Activated CD4-positive, alpha-beta memory T cell treated with anti-CD3 and anti-CD28 coated beads for 36 hours (primary cell): ENCODE measurements around the gene SREBF1. TPM values are rescaled to one million over a fixed set of nuclear protein-coding genes. Genes with fewer than 3 reads are reported as not detected.

Source experiments
- CTCF ChIA-PET: fragments of 350-600 bp; sonication (Branson Sonifier 250); formaldehyde crosslinking; loops from one replicate; lab custom pipeline; 2021; ENCODE audit warnings: antibody characterized with exemption, inconsistent platforms; lab: Charles Lee
- POLR2A ChIA-PET: fragments of 350-600 bp; sonication (Branson Sonifier 250); formaldehyde crosslinking; loops from one replicate; lab custom pipeline; 2021; ENCODE audit warnings: antibody characterized with exemption; lab: Charles Lee
- DNase-seq: peaks from one replicate; pipeline ENCODE4 v3.0.0-alpha.2; 2020
- H3K27ac Mint-ChIP-seq: one replicate; pipeline ENCODE4 v1.8.0; 2021; ENCODE audit warnings: mixed read lengths
- H3K27me3 Mint-ChIP-seq: one replicate; pipeline ENCODE4 v1.8.0; 2021; ENCODE audit warnings: mixed read lengths
- H3K36me3 Mint-ChIP-seq: one replicate; pipeline ENCODE4 v1.8.0; 2021; ENCODE audit warnings: mixed read lengths
- H3K4me1 Mint-ChIP-seq: one replicate; pipeline ENCODE4 v1.8.0; 2021; ENCODE audit warnings: low read depth, mixed read lengths
- H3K4me3 Mint-ChIP-seq: one replicate; pipeline ENCODE4 v1.8.0; 2021; ENCODE audit warnings: mild to moderate bottlenecking, mixed read lengths
- H3K9me3 Mint-ChIP-seq: one replicate; pipeline ENCODE4 v1.8.0; 2021; ENCODE audit warnings: mixed read lengths
- intact Hi-C: fragments of 100-400 bp; cut with micrococcal nuclease; formaldehyde crosslinking; loops from one replicate; pipeline ENCODE4 v1.15.1; 2023
- total RNA-seq, 2 experiments: library from RNA; stranded (reverse); gene quantifications; one replicate each; pipeline ENCODE4 v1.2.3, GENCODE V29; 2021

Gene SREBF1
- total RNA-seq, 2 experiments from 2014 or later, result 93.7 to 106 TPM

DNA sequence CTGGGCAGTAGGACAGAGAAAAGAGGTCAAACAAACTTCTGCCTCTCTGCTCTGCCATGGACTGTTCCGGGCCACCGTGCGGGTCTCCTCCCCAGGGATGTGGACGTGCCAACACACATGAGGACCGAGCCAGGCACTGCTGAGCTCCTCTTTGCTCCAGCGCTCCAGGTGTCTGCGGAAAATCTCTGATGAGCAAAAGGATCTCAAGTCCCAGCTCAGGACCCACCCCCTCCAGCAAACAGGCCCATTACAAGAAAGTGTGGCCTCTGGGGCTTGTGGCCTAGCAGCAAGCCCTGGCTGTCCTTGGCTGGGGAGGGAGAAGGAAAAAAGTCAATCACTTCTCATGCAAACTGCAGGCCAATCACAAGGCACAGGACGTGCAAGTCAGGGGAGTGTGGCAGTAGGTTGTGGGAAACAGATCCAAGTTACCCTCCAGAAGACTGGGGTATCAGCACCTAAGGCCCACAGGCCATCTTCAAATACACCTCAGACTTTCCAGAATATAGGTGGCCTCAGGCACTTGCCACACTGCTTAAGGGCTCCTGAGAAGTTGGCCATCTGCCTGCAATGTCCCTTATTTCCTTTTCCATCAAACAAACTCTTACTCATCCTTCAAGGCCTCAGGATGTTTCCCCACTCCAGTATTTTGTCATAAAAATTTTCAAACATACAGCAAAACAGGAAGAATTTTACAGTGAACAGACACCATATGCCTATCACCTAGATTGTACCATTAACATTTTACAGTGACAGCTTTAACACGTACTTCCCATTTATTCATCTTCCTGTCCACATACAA is 36.0 kb upstream of the SREBF1 start:
- H3K4me3 Mint-ChIP-seq, result no peak overlapping the region
- DNase-seq, result no peak
- H3K4me1 Mint-ChIP-seq, result no peaks in the 10 kb centered on the region
- no peak overlapping the region for H3K27ac Mint-ChIP-seq
- POLR2A ChIA-PET, result no interaction called here
- CTCF ChIA-PET, result no interaction called here
- H3K9me3 Mint-ChIP-seq, result no peaks in the 10 kb centered on the region
- H3K36me3 Mint-ChIP-seq, result no peaks in the 10 kb centered on the region
- intact Hi-C loops, result no loop called here
- no peaks in the 10 kb centered on the region for H3K27me3 Mint-ChIP-seq

DNA sequence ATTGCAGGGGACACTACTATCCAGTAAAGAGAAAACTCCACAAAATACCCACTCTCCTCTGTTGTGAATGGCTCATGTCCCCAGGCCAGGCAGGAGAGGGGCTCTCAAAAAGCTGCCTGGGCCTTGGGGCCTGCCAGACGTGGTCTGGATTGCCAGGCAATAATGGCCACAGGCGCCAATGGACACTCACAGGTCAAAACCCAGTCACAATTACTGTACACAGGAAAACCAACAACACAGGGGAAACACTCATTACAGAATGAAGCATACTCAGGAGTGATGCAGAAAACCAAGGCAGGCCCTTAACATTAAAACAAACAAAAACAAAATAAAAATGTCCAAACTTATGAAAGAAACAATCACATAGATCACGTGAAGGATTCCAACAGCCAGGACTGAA is 35.1 kb upstream of the SREBF1 start:
- ChIA-PET POLR2A (no interaction called here), CTCF (interaction anchor here (1.0 kb wide), 1 partner anchor 12 kb away, joined by 3 read pairs; no protein-coding TSS in a partner anchor)
- no peaks in the 10 kb centered on the region for H3K36me3 Mint-ChIP-seq
- intact Hi-C loops, result no loop called here
- H3K9me3 Mint-ChIP-seq, result no peaks in the 10 kb centered on the region
- no peak overlapping the region for H3K4me3 Mint-ChIP-seq
- H3K27me3 Mint-ChIP-seq, result no peaks in the 10 kb centered on the region
- H3K27ac Mint-ChIP-seq, result no peak overlapping the region
- H3K4me1 Mint-ChIP-seq, result no peaks in the 10 kb centered on the region
- no peak for DNase-seq

DNA sequence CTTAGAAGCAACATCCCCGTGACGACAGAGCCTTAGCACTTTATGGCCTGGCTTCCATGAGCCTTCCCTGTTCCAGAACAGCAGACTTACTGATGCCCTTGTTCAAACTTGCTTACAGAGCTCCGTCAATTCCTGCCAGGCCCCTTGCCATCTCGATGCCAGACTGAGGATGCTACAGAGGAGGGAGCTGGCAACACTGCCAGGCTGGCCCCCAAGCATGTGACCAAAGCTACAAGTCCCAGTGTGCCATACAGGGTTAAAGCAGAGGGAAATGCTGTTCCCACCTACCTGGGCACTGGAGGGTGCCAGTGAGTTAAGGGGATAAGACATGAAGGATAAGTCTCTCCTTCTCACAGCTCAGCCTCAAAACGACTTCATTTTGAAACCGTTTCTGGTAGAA is 33.5 kb upstream of the SREBF1 start:
- ChIA-PET CTCF (interaction anchor here (1.0 to 1.5 kb wide), 2 partner anchors 51 to 163 kb away, joined by 3 to 5 read pairs; no protein-coding TSS in a partner anchor), POLR2A (no interaction called here)
- Mint-ChIP-seq H3K4me1 (no peaks in the 10 kb centered on the region), H3K36me3 (no peaks in the 10 kb centered on the region), H3K4me3 (no peak overlapping the region), H3K27ac (no peak overlapping the region), H3K9me3 (no peaks in the 10 kb centered on the region), H3K27me3 (no peaks in the 10 kb centered on the region)
- no peak for DNase-seq
- intact Hi-C loops, result no loop called here

DNA sequence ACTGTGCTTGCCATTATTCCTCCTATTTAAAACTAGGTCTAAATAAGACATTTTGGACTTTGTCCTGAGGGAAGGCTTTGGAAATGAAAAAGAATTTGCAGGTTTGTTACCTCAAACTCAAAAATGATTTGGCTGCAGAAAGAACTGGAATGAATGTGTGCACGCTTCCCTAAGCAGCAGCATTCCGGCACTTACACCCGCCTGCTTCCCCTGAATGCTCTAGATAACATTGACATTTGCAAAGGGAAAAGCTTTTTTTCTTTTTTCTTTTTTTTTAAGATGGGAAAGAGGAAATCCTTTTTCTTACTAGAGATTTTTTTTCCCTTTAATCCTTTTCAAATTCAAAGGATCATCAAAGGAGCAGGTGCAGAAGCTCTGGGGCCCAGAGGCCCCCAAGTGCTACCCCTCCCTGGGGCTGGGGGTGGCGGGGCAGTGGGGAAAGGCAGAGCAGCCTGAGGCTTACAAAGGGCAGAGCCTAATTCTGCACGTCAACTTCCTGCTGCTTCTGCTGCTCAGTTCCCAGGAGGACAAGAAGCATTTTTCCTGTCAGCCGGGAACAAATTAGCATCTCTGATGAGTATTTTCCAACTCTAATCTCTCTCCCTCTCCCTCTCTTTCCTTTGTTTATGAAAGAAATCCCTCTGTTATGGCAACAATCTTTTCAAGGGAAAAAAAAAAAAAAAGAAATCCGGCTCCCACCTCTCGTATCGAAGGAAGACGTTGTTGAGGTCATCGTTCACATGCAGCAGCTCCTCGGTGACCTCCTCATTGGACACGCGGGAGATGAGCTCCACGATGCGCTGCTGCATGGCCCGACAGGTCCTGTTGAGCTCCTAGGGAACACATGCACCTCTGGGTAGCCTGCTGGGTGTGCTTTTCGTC is 32.1 kb upstream of the SREBF1 start:
- no peaks in the 10 kb centered on the region for H3K9me3 Mint-ChIP-seq
- H3K4me1 Mint-ChIP-seq, result no peaks in the 10 kb centered on the region
- H3K27ac Mint-ChIP-seq, result no peak overlapping the region
- no peaks in the 10 kb centered on the region for H3K36me3 Mint-ChIP-seq
- H3K4me3 Mint-ChIP-seq, result no peak overlapping the region
- intact Hi-C loops, result no loop called here
- H3K27me3 Mint-ChIP-seq, result no peaks in the 10 kb centered on the region
- DNase-seq, result no peak
- ChIA-PET POLR2A (no interaction called here), CTCF (no interaction called here)

DNA sequence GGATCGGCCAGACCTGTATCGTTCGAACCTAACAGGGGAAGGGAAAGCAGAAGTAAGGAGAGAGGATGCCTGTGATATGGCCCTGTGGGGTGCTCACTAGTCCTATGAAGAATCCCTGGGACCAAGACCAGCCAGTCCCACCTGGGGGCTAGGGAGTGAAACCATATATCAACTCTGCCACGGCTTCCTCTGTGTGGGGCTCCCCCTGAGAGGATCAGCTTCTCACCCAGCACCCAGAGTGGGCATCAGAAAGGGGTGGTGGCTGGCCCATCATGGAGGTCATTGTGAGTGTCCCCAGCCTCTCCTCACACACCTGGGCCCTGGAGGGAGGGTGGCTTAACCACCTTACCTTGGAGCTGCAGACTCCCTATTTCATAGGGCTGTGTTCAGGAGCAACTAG is 30.1 kb upstream of the SREBF1 start:
- intact Hi-C loops, result no loop called here
- POLR2A ChIA-PET, result no interaction called here

DNA sequence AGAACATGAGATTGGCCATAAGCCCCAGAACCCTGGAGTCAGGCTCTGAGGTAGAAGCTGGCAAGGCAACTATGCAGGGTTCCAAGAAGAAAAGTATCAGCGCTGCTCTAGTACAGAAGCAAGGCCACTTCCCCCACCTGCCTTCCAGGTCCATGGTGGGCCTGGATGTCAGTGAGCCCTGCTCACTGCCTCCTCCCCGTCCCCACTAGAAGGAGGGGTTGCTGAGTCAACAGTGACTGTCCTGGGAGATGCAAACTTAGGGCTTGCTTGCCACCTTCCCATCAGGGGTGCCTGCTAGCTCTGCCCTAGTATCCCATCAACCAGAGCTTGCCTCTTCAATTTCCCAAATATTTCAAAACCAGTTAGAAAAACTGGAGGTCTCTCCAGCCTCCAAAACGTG is 29.6 kb upstream of the SREBF1 start:
- ChIA-PET CTCF (interaction anchor here (1.4 kb wide), 1 partner anchor 55 kb away, joined by 4 read pairs; no protein-coding TSS in a partner anchor), POLR2A (no interaction called here)
- Mint-ChIP-seq H3K9me3 (no peaks in the 10 kb centered on the region), H3K4me3 (no peak overlapping the region), H3K27ac (no peak overlapping the region), H3K4me1 (peaks cover 12% of the 10 kb centered on the region), H3K36me3 (no peaks in the 10 kb centered on the region), H3K27me3 (no peaks in the 10 kb centered on the region)
- intact Hi-C loops, result no loop called here
- DNase-seq, result no peak

More for the DNA sequence above, 30.1 kb upstream of the SREBF1 start:
- Mint-ChIP-seq H3K27me3 (no peaks in the 10 kb centered on the region), H3K27ac (no peak overlapping the region), H3K4me3 (no peak overlapping the region), H3K4me1 (peaks cover 12% of the 10 kb centered on the region), H3K36me3 (no peaks in the 10 kb centered on the region), H3K9me3 (no peaks in the 10 kb centered on the region)
- DNase-seq, result no peak
- CTCF ChIA-PET, result interaction anchor here (1.4 kb wide), 1 partner anchor 55 kb away, joined by 4 read pairs; no protein-coding TSS in a partner anchor

DNA sequence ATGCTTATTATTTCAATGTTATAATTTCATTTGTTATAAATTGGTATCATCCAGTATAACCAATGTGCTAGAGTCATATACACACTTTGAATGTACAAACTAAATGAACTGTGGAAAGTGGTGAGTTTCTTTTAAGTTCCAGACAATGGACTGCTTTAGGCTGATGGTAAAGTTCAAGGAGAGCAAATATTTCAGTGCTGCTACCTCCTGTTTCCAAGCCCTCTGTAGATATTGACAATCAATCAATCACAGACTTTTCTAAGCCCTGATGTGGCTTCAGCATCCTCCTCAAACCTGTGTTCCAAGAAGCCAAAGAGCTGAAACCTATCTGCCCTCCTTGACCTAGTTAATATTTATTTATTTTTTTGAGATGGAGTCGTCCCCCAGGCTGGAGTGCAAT is 28.2 kb upstream of the SREBF1 start:
- CTCF ChIA-PET, result interaction anchor here (14.2 kb wide), 1 partner anchor 53 kb away, joined by 173 read pairs; no protein-coding TSS in a partner anchor
- DNase-seq, result no peak

DNA sequence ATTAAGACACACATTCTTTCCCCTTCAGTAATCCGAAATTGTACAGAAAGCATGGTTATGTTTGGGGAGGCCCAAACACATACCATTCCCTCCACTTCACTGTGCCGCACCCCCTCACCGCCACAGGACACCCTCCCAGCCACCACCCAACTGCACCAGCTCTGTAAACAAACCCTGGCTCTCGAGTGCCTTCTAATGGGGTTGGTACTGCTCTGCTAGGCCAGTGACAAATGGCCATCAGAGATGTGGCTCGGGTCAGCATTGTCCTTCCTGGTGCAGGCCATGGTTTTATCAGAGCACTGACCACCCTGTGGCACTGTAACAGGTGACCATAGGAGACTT is 24.0 kb upstream of the SREBF1 start:
- POLR2A ChIA-PET, result no interaction called here
- no peak overlapping the region for H3K27ac Mint-ChIP-seq

More for the DNA sequence above, 28.2 kb upstream of the SREBF1 start:
- Mint-ChIP-seq H3K27ac (no peak overlapping the region), H3K27me3 (no peaks in the 10 kb centered on the region), H3K9me3 (no peaks in the 10 kb centered on the region), H3K36me3 (no peaks in the 10 kb centered on the region), H3K4me3 (no peak overlapping the region), H3K4me1 (peaks cover 12% of the 10 kb centered on the region)
- POLR2A ChIA-PET, result no interaction called here
- intact Hi-C loops, result no loop called here

DNA sequence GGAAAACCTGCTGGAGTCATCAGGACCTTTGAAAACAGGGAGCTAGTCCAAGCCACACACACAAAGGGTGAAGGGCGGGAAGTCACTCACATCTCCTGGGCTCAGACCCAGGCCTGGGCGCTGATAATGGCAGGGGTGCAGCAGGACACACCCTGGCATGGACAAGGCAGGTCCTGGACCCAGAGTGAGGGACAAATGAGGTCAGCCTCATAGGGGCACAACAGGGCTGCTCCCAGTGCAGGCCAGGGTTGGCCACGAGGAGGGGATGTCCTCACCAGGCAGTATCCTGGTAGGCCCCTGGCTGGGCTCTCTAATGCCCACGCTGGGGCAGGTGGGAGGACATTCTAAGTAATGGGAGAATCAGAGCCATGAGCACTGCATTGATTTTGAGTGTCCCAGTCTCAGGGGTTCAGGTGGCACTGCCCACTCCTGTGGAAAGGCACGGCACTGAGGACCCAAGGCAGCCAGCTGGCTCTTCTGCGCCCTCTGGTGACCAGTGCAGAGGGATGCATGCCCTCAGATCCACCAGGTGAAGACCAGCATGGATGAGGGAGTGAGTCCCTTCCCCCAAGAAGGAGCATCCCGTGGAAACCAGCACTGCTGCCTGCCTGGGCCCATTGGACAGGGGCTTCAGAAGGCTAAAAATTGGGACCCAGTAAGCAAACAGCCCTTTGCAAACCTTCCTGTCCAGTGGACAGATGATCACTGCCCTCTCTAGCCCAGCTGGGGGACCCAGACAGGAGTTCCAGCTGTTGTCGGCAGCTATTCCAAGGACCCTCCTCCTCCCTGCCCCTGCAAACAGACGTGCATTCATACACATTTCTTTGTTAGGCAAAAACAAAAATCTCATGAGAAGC is 23.4 kb upstream of the SREBF1 start:
- Mint-ChIP-seq H3K27ac (no peak overlapping the region), H3K36me3 (no peaks in the 10 kb centered on the region), H3K27me3 (no peaks in the 10 kb centered on the region), H3K4me1 (peaks cover 27% of the 10 kb centered on the region), H3K4me3 (no peak overlapping the region), H3K9me3 (no peaks in the 10 kb centered on the region)
- intact Hi-C loops, result loop anchor here (1.0 to 5.0 kb wide), 3 partner anchors 48 to 179 kb away; partner anchors contain the start of gene RAI1
- ChIA-PET POLR2A (no interaction called here), CTCF (interaction anchor here (0.6 to 14.2 kb wide), 24 partner anchors 9 to 363 kb away, joined by 3 to 173 read pairs (median 4); partner anchors contain the start of genes RAI1 and RASD1)
- peak; percentile 79 for DNase-seq

More for the DNA sequence above, 24.0 kb upstream of the SREBF1 start:
- no peak overlapping the region for H3K4me3 Mint-ChIP-seq
- DNase-seq, result no peak
- H3K27me3 Mint-ChIP-seq, result no peaks in the 10 kb centered on the region
- peaks cover 21% of the 10 kb centered on the region for H3K4me1 Mint-ChIP-seq
- H3K36me3 Mint-ChIP-seq, result no peaks in the 10 kb centered on the region
- intact Hi-C loops, result loop anchor here (1.0 kb wide), 2 partner anchors 48 to 179 kb away; partner anchors contain the start of gene RAI1
- CTCF ChIA-PET, result interaction anchor here (0.7 to 14.2 kb wide), 19 partner anchors 9 to 364 kb away, joined by 3 to 173 read pairs (median 5); partner anchors contain the start of genes RAI1 and RASD1
- H3K9me3 Mint-ChIP-seq, result no peaks in the 10 kb centered on the region

DNA sequence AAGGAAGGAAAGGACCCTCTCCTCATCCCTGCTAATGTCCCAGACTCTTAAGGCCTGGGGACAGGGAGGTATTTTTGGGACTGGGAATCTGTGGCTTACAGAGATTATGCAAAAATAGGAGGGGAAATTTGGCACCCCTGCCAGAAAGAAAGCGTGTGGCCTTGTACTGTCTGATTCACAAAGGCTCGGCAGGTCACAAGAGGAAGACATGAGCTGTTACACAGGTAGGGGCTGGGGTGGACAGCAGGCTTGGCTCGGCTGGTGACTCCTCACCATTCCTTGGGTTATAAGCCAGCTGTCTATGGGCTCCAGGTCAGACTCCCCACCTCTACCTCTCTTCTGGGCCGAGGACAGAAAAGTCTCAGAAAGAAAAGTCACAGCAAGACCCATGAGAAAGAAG is 20.7 kb upstream of the SREBF1 start:
- ChIA-PET POLR2A (interaction anchor here (7.6 kb wide), 1 partner anchor 21 kb away, joined by 99 read pairs; the partner anchor contains the start of gene SREBF1), CTCF (interaction anchor here (14.2 kb wide), 1 partner anchor 45 kb away, joined by 173 read pairs; no protein-coding TSS in a partner anchor)
- H3K27ac Mint-ChIP-seq, result no peak overlapping the region
- H3K36me3 Mint-ChIP-seq, result peaks cover 2% of the 10 kb centered on the region
- no peaks in the 10 kb centered on the region for H3K9me3 Mint-ChIP-seq
- intact Hi-C loops, result loop anchor here (5.0 kb wide), 1 partner anchor 130 kb away; no protein-coding TSS in a partner anchor
- DNase-seq, result no peak
- peaks cover 38% of the 10 kb centered on the region for H3K4me1 Mint-ChIP-seq
- no peak overlapping the region for H3K4me3 Mint-ChIP-seq
- H3K27me3 Mint-ChIP-seq, result no peaks in the 10 kb centered on the region

DNA sequence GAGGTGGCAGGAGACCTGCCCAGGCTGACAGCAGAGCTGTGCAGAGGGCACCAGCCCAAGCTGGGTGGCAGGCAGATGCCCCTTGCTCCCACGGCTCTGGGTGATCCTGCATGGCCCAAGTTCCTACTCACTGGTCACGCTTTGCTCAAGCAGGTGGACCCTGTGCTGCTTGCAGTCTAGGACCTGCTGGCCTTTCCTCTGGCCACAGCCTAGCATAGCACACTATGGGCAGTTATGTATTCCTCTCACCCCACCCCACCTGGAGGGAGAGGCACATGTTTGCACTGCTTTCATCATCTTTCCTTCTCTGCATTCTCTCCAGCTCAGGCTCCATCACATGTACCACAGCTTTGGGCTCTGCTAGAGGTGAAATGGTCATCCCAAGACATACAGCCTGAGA is 19.6 kb upstream of the SREBF1 start:
- no peaks in the 10 kb centered on the region for H3K27me3 Mint-ChIP-seq
- H3K36me3 Mint-ChIP-seq, result peaks cover 2% of the 10 kb centered on the region
- peaks cover 47% of the 10 kb centered on the region for H3K4me1 Mint-ChIP-seq
- H3K9me3 Mint-ChIP-seq, result no peaks in the 10 kb centered on the region
- DNase-seq, result no peak
- H3K4me3 Mint-ChIP-seq, result no peak overlapping the region
- ChIA-PET CTCF (interaction anchor here (1.1 to 14.2 kb wide), 4 partner anchors 20 to 177 kb away, joined by 3 to 173 read pairs (median 14); partner anchors contain the start of gene SREBF1), POLR2A (interaction anchor here (1.3 to 7.6 kb wide), 2 partner anchors 20 to 36 kb away, joined by 4 to 99 read pairs; partner anchors contain the start of gene SREBF1)
- intact Hi-C loops, result loop anchor here (5.0 kb wide), 1 partner anchor 129 kb away; no protein-coding TSS in a partner anchor
- H3K27ac Mint-ChIP-seq, result no peak overlapping the region
